HG03135 (cell line): ENCODE data around the gene FBXL17.

ENCODE experiments used
- ATAC-seq: cut with Tn5 transposase; IDR thresholded peaks from one replicate; pipeline ENCODE4 v1.9.1; 2021; ENCODE audit warnings: mild to moderate bottlenecking, moderate library complexity; ENCODE audit not compliant: unreplicated experiment

FBXL17 gene

GRCh38 chr5:107926121-107926520, 455.8 kb downstream of the FBXL17 start:
- no peak for ATAC-seq

GRCh38 chr5:107925200-107925599, 456.7 kb downstream of the FBXL17 start:
- ATAC-seq, result no peak

- no peak for ATAC-seq
These were observed 461.9 kb downstream of the FBXL17 start for GRCh38 chr5:107919969-107920368.

- ATAC-seq, result no peak
These were observed 462.5 kb downstream of the FBXL17 start for GRCh38 chr5:107919361-107919760.

GRCh38 chr5:107917983-107918382, 463.9 kb downstream of the FBXL17 start:
- no peak for ATAC-seq

- no peak for ATAC-seq
These were observed 464.9 kb downstream of the FBXL17 start for GRCh38 chr5:107916731-107917725.

GRCh38 chr5:107915176-107915812, 466.6 kb downstream of the FBXL17 start:
- no peak for ATAC-seq

GRCh38 chr5:107913494-107913893, 468.4 kb downstream of the FBXL17 start:
- ATAC-seq, result no peak

- ATAC-seq, result no peak
These were observed 481.2 kb downstream of the FBXL17 start for GRCh38 chr5:107900721-107901120.

GRCh38 chr5:107894361-107894760, 487.5 kb downstream of the FBXL17 start:
- ATAC-seq, result no peak

- ATAC-seq, result no peak
These were observed 488.3 kb downstream of the FBXL17 start for GRCh38 chr5:107893642-107894041.

GRCh38 chr5:107889387-107889786, 492.5 kb downstream of the FBXL17 start:
- no peak for ATAC-seq

- no peak for ATAC-seq
These were observed 493.4 kb downstream of the FBXL17 start for GRCh38 chr5:107888541-107888940.

- ATAC-seq, result no peak
These were observed 494.5 kb downstream of the FBXL17 start for GRCh38 chr5:107887166-107887943.

- no peak for ATAC-seq
These were observed 496.3 kb downstream of the FBXL17 start for GRCh38 chr5:107885601-107886000.

- no peak for ATAC-seq
These were observed 497.0 kb downstream of the FBXL17 start for GRCh38 chr5:107884871-107885270.

- ATAC-seq, result no peak
These were observed 503.2 kb downstream of the FBXL17 start for GRCh38 chr5:107878661-107879060.

- no peak for ATAC-seq
These were observed 505.0 kb downstream of the FBXL17 start for GRCh38 chr5:107876906-107877305.

- ATAC-seq, result no peak
These were observed 505.6 kb downstream of the FBXL17 start for GRCh38 chr5:107876261-107876660.

- no peak for ATAC-seq
These were observed 506.1 kb downstream of the FBXL17 start for GRCh38 chr5:107875833-107876232.

GRCh38 chr5:107874795-107875194, 507.1 kb downstream of the FBXL17 start:
- ATAC-seq, result no peak
